Panc1 (cell line): ENCODE data around the gene CEP104. TPM values are rescaled to one million over a fixed set of nuclear protein-coding genes. Genes with fewer than 3 reads are reported as not detected.

Source experiments
- ATAC-seq: fragments of 200-7000 bp; cut with Tn5 transposase; 2 replicates; pipeline ENCODE4 v1.9.1; 2020; ENCODE audit warnings: mild to moderate bottlenecking, moderate library complexity
- BruUV-seq: library from RNA; stranded (reverse); fragments of 400-500 nt; replicated peaks from 2 replicates; lab custom pipeline; 2021; lab: Mats Ljungman, UMichigan
- CTCF ChIA-PET: fragments of 300-600 bp; sonication (Branson Sonifier 250); formaldehyde crosslinking; loops from one replicate; lab custom pipeline; 2022; ENCODE audit warnings: antibody characterized with exemption; lab: Charles Lee
- POLR2A ChIA-PET: fragments of 300-600 bp; sonication (Branson Sonifier 250); formaldehyde crosslinking; loops from one replicate; lab custom pipeline; 2022; ENCODE audit warnings: antibody characterized with exemption; lab: Charles Lee
- DNase-seq: peaks from one replicate; pipeline ENCODE4 v3.0.0-alpha.2; 2010; ENCODE audit warnings: low read depth, low spot score
- H3K27ac ChIP-seq: 2 replicates; pipeline ENCODE4 v1.5.1; 2011; ENCODE audit warnings: mild to moderate bottlenecking, low read length, inconsistent platforms
- H3K27me3 ChIP-seq: fragments of 200-500 bp; sonication (Bioruptor generic); 2 replicates; pipeline ENCODE4 v1.6.0; 2014; ENCODE audit warnings: low read length, inconsistent platforms; ENCODE audit not compliant: control insufficient read depth, insufficient read depth
- H3K36me3 ChIP-seq: fragments of 200-500 bp; sonication (Bioruptor generic); 2 replicates; pipeline ENCODE4 v1.5.1; 2014; ENCODE audit warnings: inconsistent platforms, mild to moderate bottlenecking, low read length, moderate library complexity; ENCODE audit not compliant: control insufficient read depth, insufficient read depth
- H3K4me1 ChIP-seq: 2 replicates; pipeline ENCODE4 v1.5.1; 2011; ENCODE audit warnings: inconsistent platforms, mild to moderate bottlenecking, low read length, moderate library complexity; ENCODE audit not compliant: control insufficient read depth, insufficient read depth
- H3K4me3 ChIP-seq, 2 experiments: 2 replicates each; pipeline ENCODE4 v1.5.1; 2011 to 2012; ENCODE audit warnings: low read depth in 2 of 2, low read length in 2 of 2, mild to moderate bottlenecking in 2 of 2, inconsistent platforms in 1 of 2, moderate library complexity in 1 of 2
- H3K9me3 ChIP-seq: fragments of 200-500 bp; sonication (Bioruptor generic); 2 replicates; pipeline ENCODE4 v1.5.1; 2014; ENCODE audit warnings: low read depth, mild to moderate bottlenecking, inconsistent platforms, low read length, moderate library complexity; ENCODE audit not compliant: control insufficient read depth, insufficient read depth
- POLR2AphosphoS5 ChIP-seq: IDR thresholded peaks from 2 replicates; pipeline ENCODE4 v1.6.1; 2012; ENCODE audit warnings: mild to moderate bottlenecking, low read depth, low read length, moderate library complexity
- SIN3A ChIP-seq: IDR thresholded peaks from 2 replicates; pipeline ENCODE4 v1.6.1; 2012; ENCODE audit warnings: low read depth, mild to moderate bottlenecking, low read length, moderate library complexity, borderline replicate concordance; ENCODE audit not compliant: insufficient read depth
- TCF7L2 ChIP-seq: IDR thresholded peaks from 2 replicates; pipeline ENCODE4 v1.6.1; 2011; ENCODE audit warnings: mild to moderate bottlenecking, low read depth, low read length, inconsistent platforms
- in situ Hi-C: cut with HindIII; loops from 2 replicates; pipeline ENCODE4 v1.10.0; 2016; ENCODE audit warnings: low sequenced_read_pairs, low pct_unique_long_range_greater_than_20kb
- intact Hi-C: fragments of 100-400 bp; cut with micrococcal nuclease; formaldehyde crosslinking; loops from one replicate; pipeline ENCODE4 v1.10.0; 2022; ENCODE audit not compliant: unreplicated experiment
- total RNA-seq: library from RNA; stranded (reverse); gene quantifications from one replicate; pipeline ENCODE4 v1.2.1, GENCODE V29; 2021; ENCODE audit not compliant: unreplicated experiment
- TF ChIP-seq, protein P1 (sequence below), 2 experiments: IDR thresholded peaks; 2 replicates each; pipeline ENCODE4 v1.6.1; 2011 to 2012; ENCODE audit warnings: low read depth in 2 of 2, control low read depth in 1 of 2, low read length in 1 of 2, mild to moderate bottlenecking in 1 of 2, moderate library complexity in 1 of 2; ENCODE audit not compliant: insufficient read depth in 1 of 2
- TF ChIP-seq, protein P2 (sequence below): fragments of 450-650 bp; IDR thresholded peaks from 2 replicates; pipeline ENCODE4 v1.5.1; 2017; ENCODE audit warnings: mild to moderate bottlenecking

Gene CEP104
- total RNA-seq, 1 experiment from 2014 or later = 52.0 TPM

GRCh38 chr1:3846541-3846940 is 10.5 kb downstream of the CEP104 start:
- H3K9me3 ChIP-seq = no peaks in the 10 kb centered on the region
- H3K4me3 ChIP-seq = no peak overlapping the region
- no TSS peak for BruUV-seq
- no peaks in the 10 kb centered on the region for H3K4me1 ChIP-seq
- H3K27ac ChIP-seq = no peak overlapping the region
- CTCF ChIA-PET = no interaction called here
- no peak for ATAC-seq
- in situ Hi-C loops (no loop called here), intact Hi-C loops (no loop called here)
- peaks cover 6% of the 10 kb centered on the region for H3K36me3 ChIP-seq
- POLR2A ChIA-PET = no interaction called here
- no peak for DNase-seq
- TF ChIP-seq SIN3A = no peak
- no peak for TF ChIP-seq POLR2AphosphoS5
- TF ChIP-seq, protein P1, sequence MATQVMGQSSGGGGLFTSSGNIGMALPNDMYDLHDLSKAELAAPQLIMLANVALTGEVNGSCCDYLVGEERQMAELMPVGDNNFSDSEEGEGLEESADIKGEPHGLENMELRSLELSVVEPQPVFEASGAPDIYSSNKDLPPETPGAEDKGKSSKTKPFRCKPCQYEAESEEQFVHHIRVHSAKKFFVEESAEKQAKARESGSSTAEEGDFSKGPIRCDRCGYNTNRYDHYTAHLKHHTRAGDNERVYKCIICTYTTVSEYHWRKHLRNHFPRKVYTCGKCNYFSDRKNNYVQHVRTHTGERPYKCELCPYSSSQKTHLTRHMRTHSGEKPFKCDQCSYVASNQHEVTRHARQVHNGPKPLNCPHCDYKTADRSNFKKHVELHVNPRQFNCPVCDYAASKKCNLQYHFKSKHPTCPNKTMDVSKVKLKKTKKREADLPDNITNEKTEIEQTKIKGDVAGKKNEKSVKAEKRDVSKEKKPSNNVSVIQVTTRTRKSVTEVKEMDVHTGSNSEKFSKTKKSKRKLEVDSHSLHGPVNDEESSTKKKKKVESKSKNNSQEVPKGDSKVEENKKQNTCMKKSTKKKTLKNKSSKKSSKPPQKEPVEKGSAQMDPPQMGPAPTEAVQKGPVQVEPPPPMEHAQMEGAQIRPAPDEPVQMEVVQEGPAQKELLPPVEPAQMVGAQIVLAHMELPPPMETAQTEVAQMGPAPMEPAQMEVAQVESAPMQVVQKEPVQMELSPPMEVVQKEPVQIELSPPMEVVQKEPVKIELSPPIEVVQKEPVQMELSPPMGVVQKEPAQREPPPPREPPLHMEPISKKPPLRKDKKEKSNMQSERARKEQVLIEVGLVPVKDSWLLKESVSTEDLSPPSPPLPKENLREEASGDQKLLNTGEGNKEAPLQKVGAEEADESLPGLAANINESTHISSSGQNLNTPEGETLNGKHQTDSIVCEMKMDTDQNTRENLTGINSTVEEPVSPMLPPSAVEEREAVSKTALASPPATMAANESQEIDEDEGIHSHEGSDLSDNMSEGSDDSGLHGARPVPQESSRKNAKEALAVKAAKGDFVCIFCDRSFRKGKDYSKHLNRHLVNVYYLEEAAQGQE (IDR thresholded peaks at IDR 0.05; ENCODE audit: insufficient read depth in 1 of 2, low read depth in 2 of 2, low read length in 1 of 2) = no peak
- TF ChIP-seq, protein P2, sequence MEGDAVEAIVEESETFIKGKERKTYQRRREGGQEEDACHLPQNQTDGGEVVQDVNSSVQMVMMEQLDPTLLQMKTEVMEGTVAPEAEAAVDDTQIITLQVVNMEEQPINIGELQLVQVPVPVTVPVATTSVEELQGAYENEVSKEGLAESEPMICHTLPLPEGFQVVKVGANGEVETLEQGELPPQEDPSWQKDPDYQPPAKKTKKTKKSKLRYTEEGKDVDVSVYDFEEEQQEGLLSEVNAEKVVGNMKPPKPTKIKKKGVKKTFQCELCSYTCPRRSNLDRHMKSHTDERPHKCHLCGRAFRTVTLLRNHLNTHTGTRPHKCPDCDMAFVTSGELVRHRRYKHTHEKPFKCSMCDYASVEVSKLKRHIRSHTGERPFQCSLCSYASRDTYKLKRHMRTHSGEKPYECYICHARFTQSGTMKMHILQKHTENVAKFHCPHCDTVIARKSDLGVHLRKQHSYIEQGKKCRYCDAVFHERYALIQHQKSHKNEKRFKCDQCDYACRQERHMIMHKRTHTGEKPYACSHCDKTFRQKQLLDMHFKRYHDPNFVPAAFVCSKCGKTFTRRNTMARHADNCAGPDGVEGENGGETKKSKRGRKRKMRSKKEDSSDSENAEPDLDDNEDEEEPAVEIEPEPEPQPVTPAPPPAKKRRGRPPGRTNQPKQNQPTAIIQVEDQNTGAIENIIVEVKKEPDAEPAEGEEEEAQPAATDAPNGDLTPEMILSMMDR = no peak
- TF ChIP-seq TCF7L2 = no peak
- H3K27me3 ChIP-seq = no peaks in the 10 kb centered on the region

DNA sequence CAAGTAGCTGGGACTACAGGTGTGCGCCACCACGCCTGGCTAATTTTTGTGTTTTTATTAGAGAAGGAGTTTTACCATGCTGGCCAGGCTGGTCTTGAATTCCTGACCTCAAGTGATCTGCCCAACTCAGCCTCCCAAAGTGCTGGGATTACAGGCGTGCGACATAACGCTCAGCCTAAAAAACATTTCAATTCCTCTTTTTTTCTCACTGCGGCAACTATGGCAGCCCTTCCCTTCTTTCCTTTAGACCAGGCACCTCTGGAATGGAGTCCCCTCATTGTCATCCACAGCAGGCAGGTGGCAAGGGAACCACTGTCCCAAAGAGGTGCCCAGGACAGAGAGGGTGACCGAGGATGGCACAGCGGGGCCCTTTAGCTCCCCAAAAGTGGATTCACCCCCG is 14.1 kb downstream of the CEP104 start:
- POLR2A ChIA-PET = interaction anchor here (0.6 kb wide), 1 partner anchor 400 kb away, joined by 15 read pairs; no protein-coding TSS in a partner anchor

More for the DNA sequence above, 14.1 kb downstream of the CEP104 start:
- intact Hi-C loops (no loop called here), in situ Hi-C loops (no loop called here)
- H3K4me3 ChIP-seq = no peak overlapping the region
- CTCF ChIA-PET = no interaction called here
- H3K36me3 ChIP-seq = peaks cover 6% of the 10 kb centered on the region
- no peaks in the 10 kb centered on the region for H3K4me1 ChIP-seq
- no peaks in the 10 kb centered on the region for H3K27me3 ChIP-seq
- no peaks in the 10 kb centered on the region for H3K9me3 ChIP-seq
- no peak for TF ChIP-seq SIN3A
- TF ChIP-seq, protein P2 = no peak
- TF ChIP-seq POLR2AphosphoS5 = no peak
- TF ChIP-seq, protein P1 (IDR thresholded peaks at IDR 0.05; ENCODE audit: insufficient read depth in 1 of 2, low read depth in 2 of 2, low read length in 1 of 2) = no peak
- TF ChIP-seq TCF7L2 = no peak
- BruUV-seq = no TSS peak
- no peak for ATAC-seq
- no peak overlapping the region for H3K27ac ChIP-seq
- no peak for DNase-seq
